GM19023 (cell line): Measurements from ENCODE around the gene ATP11B.
"Not testable (repeated sequence)": the region's sequence is repeated elsewhere in the genome, so short reads cannot be mapped to it uniquely, and the experiment has no call there.

Experiments
- ATAC-seq: cut with Tn5 transposase; IDR thresholded peaks from one replicate; pipeline ENCODE4 v1.9.1; 2021; ENCODE audit warnings: mild to moderate bottlenecking, moderate library complexity; ENCODE audit not compliant: unreplicated experiment

The ATP11B gene

DNA sequence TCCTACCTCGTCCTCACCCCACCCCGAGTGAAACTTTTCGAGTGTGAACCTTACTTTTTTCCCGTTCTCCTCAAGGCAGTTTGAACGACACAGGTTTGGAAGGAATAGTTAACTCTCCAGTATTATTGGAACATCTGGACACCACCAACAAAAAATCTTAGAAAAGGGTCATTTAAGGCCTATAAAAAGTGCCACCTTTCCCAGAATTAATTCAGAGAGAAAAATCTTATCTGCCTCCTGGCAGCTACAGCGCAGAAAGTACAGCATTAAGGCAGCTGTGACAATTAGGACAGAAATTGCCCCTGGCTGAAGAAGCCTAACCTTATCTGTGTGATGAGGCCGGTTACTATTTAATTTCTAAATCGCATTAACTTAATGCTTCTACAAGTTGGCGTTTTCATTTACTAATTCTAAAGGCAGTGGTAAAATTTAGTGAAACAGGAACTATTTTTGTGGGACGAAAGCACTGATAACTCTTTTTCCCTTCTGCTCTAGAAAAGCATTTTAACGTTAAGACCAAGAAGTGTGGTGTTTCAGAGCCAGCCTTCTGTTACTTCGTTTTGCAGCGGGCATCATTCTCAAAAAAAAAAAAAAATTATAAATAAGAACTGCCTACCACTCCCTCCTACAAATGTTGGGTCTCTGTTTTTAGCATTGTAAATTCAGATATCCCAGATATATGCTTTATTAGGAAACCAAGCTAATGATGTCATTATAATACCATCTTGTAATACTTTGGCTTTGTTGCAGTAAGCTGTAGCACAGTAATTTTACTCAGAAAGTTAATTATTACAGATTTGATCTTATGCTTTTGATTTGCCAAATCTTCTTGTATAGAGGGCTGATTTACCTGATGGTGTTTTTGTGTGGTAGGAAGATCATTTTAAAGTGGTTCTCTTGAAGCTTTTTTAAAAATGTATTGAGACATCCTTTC lies 1.4 kb downstream of the ATP11B start:
- ATAC-seq, result no peak

DNA sequence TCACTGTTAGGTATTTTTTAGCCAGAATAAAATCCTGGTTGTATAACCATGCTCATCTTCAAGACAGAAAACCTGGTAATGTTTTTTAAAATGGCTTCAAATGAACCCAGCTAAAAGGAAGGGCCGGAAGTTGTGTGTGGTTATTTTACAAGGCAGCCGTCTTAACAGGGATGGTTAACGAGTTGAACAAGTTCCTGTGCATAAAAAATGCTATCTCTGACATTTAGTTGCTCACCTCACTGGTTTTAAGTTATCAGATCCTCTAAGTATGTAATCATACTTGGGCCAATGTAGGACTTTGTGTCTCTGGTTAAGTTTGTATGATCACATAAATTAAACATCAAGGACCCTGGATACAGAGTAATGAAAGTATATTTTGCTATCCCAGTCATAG lies 2.1 kb downstream of the ATP11B start:
- ATAC-seq, result no peak

DNA sequence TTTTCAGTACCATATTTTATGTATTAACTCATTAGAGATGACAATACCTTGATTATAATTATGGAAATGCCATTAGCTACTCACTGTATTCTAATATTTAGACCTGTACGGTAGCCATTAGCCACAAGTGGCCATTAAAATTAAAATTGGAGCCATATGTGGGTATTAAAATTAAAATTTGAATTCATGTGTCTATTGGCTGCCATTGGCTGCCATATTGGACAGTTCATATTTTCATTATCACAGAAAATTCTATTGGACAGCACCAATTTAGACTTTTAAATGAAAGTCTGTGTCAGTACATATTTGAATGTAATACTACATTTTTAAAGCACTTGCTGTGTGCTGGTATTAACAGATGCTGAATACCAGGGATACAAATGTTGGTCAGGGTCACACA lies 3.0 kb downstream of the ATP11B start:
- ATAC-seq, result no peak

DNA sequence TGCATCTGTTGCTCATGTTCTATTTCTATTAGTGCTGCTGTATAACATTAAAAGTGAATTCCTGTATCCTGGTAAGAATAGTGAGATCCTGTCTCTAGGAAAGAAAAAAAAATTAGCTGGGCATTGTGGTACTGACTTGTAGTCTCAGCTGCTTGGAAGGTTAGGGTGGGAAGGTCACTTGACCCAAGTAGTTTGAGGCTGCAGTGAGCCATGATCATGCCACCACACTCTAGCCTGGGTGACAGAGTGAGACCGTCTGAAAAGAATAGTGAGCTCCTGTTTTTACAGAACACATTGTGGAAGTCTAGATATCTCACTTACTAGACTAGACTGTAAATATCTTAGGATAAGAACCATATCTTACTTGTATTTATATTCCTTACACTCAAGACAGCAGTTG lies 4.6 kb downstream of the ATP11B start:
- no peak for ATAC-seq

DNA sequence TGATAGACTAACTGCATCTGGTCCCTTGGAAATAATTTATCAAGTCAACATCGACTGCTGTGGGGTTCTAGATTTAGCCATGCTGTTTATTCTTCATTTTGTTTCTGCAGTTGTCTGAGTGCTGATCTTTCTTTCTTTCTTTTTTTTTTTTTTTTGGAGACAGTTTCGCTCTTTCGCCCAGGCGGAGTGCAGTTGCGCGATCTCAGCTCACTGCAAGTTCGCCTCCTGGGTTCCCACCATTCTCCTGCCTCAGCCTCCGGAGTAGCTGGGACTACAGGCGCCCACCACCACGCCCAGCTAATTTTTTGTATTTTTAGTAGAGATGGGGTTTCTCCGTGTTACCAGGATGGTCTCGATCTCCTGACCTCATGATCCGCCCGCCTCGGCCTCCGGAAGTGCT lies 5.8 kb downstream of the ATP11B start:
- not testable (repeated sequence) for ATAC-seq

DNA sequence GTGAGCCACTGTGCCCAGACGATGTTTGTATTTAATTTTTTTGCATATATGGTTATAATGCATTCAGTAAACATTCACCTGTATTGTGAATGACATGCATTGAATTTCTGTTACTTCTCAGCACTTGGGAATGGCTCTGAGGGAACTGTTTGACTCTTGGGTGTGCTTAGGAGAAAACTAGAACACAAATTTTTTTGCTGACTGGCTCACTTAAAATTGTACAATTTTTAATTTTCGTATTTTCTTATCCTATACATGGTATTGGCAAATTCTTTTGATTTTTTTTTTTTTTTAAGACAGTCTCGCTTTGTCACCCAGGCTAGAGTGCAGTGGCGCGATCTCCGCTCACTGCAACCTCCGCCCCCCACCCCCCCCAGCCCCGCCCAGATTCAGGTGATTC lies 7.2 kb downstream of the ATP11B start:
- ATAC-seq, result no peak

DNA sequence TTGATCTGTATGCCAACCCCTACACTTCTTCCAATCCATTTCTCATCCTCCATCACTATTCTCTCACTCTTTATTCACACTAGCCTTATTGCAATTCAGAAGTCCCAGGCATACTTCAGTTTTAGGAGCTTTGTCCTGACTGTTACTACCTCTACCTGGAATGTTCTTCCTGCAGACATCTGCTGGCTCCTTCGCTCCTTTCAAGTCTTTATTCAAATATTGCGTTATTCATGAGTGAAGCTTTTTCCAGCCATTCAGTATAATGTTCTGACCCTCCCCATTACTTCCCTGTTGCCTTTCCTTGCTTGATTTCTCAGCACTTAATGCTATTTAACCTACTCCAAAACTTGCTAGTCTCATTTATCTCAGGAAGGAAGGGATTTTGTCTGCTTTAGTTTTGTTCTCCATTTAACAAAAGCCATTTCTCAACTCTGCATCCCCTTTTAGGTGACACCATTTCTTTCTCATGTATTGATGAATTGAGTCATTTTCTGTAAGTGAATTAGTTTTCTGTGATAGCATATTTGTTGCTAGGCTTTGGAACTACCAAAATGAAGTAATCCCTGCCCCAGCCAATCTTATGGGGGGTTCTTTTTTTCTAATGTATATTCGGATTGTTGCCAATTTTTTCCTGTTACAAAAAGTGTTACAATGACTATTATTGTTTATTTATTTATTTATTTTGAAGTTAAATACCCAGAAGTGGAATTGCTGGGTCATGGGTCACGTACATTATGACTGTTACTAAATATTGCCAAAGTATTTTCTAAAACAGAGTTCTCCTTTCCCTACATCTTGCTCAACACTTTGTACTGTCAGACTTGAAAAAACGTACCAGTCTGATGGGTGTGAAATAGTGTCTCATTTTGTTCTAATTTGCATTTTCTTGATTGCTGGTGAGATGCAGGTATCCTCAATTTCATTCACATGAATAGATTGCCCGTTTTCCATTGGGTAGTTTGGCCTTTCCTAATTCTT lies 9.4 kb downstream of the ATP11B start:
- no peak for ATAC-seq

DNA sequence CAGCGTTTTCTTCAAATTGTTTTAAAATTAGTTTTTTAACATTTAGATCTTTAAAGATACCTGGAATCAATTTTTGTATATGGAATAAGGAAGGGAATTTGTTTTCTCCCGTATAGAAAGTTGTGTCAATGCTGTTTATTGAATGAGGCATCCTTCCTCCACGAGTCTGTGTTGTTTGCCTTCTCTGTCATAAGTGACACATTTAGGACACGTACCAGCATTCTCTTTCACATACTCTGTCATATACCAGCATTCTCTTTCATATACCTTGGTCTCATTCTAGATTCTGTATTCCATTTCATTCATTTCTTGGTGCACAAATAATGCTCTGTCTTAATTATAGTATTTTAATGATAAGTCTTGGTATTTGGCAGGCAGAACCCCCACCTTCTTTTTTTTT lies 10.3 kb downstream of the ATP11B start:
- ATAC-seq, result no peak

DNA sequence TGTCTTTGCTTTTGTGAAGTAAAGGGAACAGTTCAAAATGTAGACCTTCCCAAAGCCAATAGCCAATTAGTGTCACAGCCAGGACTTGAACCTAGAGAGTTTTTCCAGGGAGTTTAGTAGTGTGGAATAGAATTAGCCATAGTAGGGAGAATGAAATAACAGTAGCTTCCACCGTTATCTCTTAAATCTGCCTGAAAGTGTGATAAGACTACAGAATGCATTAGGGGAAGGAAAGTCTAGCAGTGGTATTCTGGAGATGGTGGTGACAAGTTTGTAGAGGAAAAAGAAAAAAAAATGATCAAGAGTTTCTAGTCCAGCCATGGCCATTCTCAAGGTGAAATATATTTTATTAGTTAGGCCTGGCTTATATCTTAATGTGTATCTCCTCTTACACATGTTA lies 13.8 kb downstream of the ATP11B start:
- ATAC-seq, result no peak

DNA sequence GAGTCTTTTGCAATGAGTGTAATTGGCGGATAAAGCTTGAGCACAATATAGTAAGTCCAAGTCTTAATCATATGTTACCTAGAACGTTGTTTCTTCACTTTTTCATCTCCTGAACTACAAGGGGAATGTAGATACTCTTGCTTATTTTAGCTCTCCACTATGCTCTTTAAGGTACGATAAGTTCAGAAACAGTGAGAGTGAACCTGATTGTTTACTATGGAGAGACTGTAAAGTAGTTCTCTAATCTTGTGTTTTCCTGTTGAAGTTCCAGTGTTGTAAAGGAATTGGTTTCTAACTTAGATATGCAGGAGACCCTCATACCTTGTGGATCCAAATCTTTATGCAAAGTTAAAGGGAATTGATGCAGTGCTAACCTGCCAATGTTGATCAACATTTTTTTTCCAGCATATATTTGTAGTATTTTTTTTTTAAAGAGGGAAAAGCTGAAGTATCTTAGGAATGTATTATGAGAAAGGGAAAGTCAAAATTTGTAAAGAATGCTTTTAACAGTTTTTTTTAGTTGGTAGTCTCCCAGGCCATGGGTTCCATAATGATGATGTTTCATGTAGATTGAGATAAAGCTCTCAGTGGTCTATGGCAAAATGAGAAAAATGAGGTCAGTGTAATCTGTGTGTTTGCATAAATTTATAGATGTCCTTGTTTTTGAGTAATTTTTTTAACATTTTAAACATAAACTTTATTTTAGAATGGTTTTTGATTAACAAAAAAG lies 14.9 kb downstream of the ATP11B start:
- no peak for ATAC-seq

DNA sequence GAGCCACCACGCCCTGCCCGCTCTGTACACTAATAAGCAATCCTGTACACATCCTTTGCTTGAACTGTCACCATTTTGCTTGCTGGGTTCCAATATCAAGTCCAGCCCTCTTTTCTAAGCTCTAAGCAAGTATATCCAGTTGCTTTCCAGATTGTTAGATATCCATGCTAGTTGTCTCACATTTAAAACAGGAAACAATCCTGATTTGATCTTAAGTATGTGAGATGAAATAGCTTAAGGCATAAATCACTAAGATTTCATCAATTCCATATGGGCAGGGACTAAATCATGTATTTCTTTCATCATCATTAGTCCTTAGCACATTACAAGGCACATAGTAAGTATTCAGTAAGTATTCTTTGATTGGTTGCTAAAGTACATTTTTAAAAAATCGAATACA lies 16.2 kb downstream of the ATP11B start:
- ATAC-seq, result no peak

DNA sequence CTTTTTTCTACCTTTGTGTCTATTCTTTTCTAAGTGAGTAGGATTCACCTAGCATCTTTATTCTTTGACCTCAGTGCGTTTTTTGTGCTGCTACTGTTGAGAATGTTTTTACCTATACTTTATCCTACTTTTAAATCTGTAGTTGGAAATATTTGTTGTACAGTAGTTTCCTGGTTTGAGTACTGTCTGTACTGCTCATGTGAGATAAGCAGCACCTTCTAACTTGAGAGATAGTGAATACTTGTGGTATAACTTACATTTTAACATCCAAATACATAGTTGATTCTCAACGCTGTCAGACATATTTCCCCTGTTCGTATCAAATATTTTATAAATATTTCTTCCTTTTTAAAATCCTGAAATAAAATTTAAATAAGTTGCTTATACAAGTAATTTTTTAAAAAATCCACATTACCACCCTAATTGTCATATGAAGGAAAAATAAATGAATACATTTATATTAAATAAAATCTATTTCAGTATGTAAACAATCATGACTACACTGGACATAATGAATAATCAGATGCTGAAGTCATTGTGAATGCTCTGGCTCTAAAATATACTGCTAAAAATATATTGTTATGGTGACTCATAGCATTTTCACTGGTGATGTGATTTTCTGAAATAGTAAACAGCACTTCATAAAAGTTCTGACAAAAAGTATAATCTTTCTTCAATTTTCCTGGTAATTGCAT lies 17.4 kb downstream of the ATP11B start:
- ATAC-seq, result no peak

DNA sequence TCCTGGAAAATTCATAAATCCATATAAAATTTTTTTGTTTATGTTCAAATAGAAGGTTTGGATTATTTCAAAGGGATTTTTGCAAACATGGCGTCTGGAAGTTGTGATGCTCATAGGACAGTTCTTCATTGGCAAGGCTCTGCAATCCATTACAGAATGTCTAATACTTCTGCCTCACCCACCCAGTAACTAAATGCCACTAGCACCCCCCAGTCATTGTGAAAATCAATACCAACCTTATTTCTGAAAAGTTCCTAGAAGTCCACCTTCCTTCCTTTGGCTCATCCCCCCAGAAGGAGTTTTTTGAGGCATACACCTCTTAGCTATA lies 17.9 kb downstream of the ATP11B start:
- ATAC-seq, result no peak

DNA sequence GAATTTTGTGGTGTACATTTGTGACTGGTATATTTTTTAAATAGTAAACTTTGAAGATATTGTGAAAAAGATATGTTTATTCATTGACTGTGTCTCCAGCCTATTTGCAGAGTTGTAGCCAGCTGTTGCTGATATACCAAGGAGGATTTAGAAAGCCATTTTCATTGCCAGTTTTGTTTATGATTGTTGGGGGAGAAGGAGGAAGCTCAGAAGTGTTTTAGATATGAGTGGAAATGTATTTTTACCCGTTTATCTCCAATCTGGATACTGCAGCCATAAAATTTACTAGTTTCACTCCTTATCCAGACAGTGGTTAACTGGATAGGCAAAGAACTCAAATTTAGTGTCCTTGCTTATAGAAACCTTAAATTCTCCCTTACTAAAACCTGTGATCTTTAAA lies 18.8 kb downstream of the ATP11B start:
- no peak for ATAC-seq

DNA sequence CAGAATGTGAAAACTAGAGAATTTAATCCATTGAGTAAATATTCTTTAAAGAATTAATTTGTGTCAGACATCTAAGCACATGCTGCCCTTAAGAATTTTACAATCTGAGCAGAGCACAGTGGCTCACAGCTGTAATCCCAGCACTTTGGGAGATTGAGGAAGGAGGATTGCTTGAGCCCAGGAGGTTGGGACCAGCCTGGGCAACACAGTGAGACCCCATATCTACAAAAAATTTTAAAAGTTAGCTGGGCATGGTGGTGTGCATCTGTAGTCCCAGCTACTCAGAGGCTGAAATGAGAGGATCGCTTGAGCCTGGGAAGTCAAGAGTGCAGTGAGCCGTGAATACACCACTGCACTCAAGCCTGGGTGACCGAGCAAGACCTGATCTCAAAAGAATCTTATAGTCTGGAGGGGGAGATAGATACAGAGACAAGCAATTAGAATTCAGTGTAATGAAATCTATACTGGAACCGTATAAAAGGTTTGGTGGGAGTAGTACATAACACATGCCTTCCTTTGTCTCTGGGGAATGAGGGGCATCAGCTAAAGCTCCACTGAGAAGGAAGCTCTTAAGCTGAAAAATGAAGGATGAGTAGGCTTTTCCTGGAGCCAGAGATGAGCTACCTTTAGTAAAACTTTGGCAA lies 21.2 kb downstream of the ATP11B start:
- ATAC-seq, result no peak

DNA sequence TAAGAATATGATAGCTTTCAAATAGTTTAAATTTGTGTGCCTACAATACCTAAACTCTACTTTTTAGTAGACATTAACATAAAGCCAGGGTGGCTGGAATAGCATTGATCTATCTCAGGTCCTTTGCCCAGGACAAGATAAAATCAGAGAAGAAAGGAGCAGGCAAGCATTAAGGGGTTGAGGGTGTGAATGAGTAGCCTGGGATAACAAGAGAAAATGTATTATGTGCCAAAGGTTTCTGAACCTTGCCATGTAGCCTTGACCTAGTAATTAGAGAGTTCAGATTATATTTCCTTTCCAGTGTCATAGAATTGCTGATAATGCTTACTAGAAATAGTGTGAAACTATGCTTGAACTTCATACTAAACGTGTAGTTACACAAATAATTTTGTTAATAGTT lies 22.9 kb downstream of the ATP11B start:
- ATAC-seq, result no peak

DNA sequence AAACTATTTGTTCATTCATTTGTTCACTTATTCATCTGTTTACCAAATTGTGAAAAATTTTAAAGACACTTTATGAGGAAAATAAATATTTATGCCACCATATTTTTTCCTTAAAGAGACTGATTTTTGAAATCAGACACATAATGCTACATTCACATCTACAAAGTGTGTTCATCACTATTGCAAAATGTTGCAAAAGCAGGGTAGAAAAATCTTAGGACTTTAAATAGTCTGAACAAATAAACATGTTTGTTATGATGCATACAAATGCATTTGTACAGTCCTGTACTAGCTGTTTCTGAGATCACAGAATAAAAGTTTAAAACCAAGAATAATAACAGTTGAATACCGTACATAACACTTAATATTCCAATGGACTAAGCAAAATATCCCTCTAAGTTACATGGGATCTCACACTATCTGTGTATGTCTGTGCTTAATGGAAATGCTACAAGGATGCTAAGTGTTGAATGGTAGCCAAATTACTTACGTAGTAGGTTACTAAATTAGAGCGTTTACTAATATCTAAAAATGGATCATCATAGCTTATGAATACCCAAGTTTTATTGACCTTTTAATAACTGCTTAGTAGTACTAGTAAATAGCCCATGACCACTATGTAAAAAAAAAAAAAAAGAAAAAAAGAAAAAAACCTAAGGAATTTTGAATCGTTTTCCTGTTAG lies 25.1 kb downstream of the ATP11B start:
- no peak for ATAC-seq

DNA sequence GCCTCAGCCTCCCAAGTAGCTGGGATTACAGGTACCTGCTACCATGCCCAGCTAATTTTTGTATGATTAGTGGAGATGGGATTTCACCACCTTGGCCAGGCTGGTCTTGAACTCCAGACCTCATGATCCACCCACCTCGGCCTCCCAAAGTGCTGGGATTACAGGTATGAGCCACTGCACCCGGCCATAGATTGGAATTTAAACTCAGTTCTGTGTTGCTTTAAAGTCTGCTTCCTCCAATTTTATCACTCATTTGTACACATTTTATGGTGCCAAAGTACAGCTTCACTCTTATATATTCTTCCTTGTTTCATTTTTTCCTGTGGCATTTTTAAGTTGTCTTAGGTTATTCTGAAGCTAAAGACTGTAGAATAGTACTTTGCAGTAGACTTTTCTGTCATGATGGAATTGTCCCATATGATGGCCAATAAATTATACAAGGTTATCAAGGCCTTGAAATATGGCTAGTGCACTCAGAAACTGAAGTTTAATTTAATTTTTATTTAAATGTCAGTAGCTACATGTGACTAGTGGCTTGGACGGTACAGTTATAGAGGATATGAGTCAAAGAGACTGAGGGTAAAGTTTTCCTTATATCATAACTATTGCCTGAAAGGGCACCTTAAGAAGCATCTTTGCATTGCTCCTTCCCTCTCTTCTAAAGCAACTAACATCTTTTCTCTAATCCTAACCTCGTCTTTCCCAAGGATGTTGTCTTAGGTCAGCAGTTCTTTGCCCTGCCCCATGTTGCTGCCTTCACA lies 28.1 kb downstream of the ATP11B start:
- no peak for ATAC-seq

DNA sequence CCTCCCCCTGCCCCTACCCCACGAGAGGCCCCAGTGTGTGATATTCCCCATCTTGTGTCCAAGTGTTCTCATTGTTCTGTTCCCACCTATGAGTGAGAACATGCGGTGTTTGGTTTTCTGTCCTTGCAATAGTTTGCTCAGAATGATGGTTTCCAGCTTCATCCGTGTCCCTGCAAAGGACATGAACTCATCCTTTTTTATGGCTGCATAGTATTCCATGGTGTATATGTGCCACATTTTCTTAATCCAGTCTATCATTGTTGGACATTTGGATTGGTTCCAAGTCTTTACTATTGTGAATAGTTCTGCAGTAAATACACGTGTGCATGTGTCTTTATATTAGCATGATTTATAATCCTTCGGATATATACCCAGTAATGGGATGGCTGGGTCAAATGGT lies 29.0 kb downstream of the ATP11B start:
- not testable (repeated sequence) for ATAC-seq
